Smooth muscle cell (in vitro differentiated cells): ENCODE results near the gene DDA1. TPM values are rescaled to one million over a fixed set of nuclear protein-coding genes. Genes with fewer than 3 reads are reported as not detected.

ENCODE experiments used
- DNase-seq: peaks from one replicate; lab custom pipeline; 2025; ENCODE audit not compliant: unreplicated experiment; lab: John Stamatoyannopoulos, UW
- H2AFZ ChIP-seq: fragments of 200-600 bp; sonication (generic); 2 replicates; pipeline ENCODE4 v1.6.0; 2016; ENCODE audit warnings: antibody characterized with exemption, low read depth, mild to moderate bottlenecking
- H3F3A ChIP-seq: fragments of 200-600 bp; sonication (generic); 2 replicates; pipeline ENCODE4 v1.6.0; 2017; ENCODE audit warnings: antibody characterized with exemption, low read depth
- H3K27ac ChIP-seq: fragments of 200-600 bp; sonication (generic); 2 replicates; pipeline ENCODE4 v1.5.1; 2016; ENCODE audit warnings: low read depth, mild to moderate bottlenecking
- H3K27me3 ChIP-seq: fragments of 200-600 bp; sonication (generic); 2 replicates; pipeline ENCODE4 v1.6.1; 2016; ENCODE audit warnings: low read depth, mild to moderate bottlenecking
- H3K36me3 ChIP-seq: fragments of 200-600 bp; sonication (generic); 2 replicates; pipeline ENCODE4 v1.5.1; 2016; ENCODE audit warnings: low read depth
- H3K4me1 ChIP-seq: fragments of 200-600 bp; sonication (generic); 2 replicates; pipeline ENCODE4 v1.5.1; 2016; ENCODE audit warnings: low read depth
- H3K4me2 ChIP-seq: fragments of 200-600 bp; sonication (generic); 2 replicates; pipeline ENCODE4 v1.6.0; 2016; ENCODE audit warnings: mild to moderate bottlenecking
- H3K4me3 ChIP-seq: fragments of 200-600 bp; sonication (generic); 2 replicates; pipeline ENCODE4 v1.5.1; 2016; ENCODE audit warnings: mild to moderate bottlenecking
- H3K79me2 ChIP-seq: fragments of 200-600 bp; sonication (generic); 2 replicates; pipeline ENCODE4 v1.6.0; 2016; ENCODE audit warnings: low read depth, mild to moderate bottlenecking
- H3K9ac ChIP-seq: fragments of 200-600 bp; sonication (generic); 2 replicates; pipeline ENCODE4 v1.6.0; 2016; ENCODE audit warnings: low read depth
- H3K9me3 ChIP-seq: fragments of 200-600 bp; sonication (generic); replicated peaks from 2 replicates; pipeline ENCODE4 v1.5.1; 2016; ENCODE audit warnings: low read depth
- H4K20me1 ChIP-seq: fragments of 200-600 bp; sonication (generic); 2 replicates; pipeline ENCODE4 v1.6.0; 2016; ENCODE audit warnings: low read depth
- CTCF ChIP-seq: fragments of 200-600 bp; sonication (generic); IDR thresholded peaks from 2 replicates; pipeline ENCODE4 v1.5.1; 2017; ENCODE audit warnings: borderline replicate concordance, mild to moderate bottlenecking, antibody characterized with exemption; ENCODE audit not compliant: insufficient read depth, poor library complexity, severe bottlenecking
- WGBS: methylation state at CpG from one replicate; pipeline ENCODE4 v1.1.7; 2016; ENCODE audit warnings: low lambda C conversion rate; 5-methylcytosine and 5-hydroxymethylcytosine counted together
- polyA plus RNA-seq: library from polyadenylated mRNA; unstranded; fragments of >200 nt; fragmentation: Nextera tagmentation; extraction: Ambion mirVana; gene quantifications from 2 replicates; pipeline ENCODE4 v1.2.1, GENCODE V29; 2016
- total RNA-seq: library from RNA; depleted of rRNA; stranded (reverse); fragments of >200 nt; gene quantifications from 2 replicates; pipeline ENCODE4 v1.2.3, GENCODE V29; 2014

Gene DDA1
- total and polyA plus RNA-seq, 2 experiments from 2014 or later, result 26.5 to 51.8 TPM

GRCh38 chr19:17351815-17352435 lies 42.6 kb downstream of the DDA1 start:
- Histone ChIP-seq H3K36me3 (no peaks in the 10 kb centered on the region), H3K9me3 (no peaks in the 10 kb centered on the region), H2AFZ (no peak overlapping the region), H4K20me1 (no peaks in the 10 kb centered on the region), H3K4me2 (no peak overlapping the region), H3K27me3 (no peaks in the 10 kb centered on the region), H3K4me1 (peaks cover 5% of the 10 kb centered on the region), H3K4me3 (no peak overlapping the region), H3K79me2 (no peaks in the 10 kb centered on the region), H3K9ac (no peak overlapping the region), H3K27ac (no peak overlapping the region), H3F3A (no peaks in the 10 kb centered on the region)
- no peak for TF ChIP-seq CTCF
- WGBS, result 97% methylated on average over 44 of the region's 45 CpGs
- DNase-seq, result no peak

- no peaks in the 10 kb centered on the region for H3K9me3 ChIP-seq
- no peak overlapping the region for H3K4me2 ChIP-seq
- H3K36me3 ChIP-seq, result no peaks in the 10 kb centered on the region
- no peaks in the 10 kb centered on the region for H3F3A ChIP-seq
- H2AFZ ChIP-seq, result no peak overlapping the region
- no peaks in the 10 kb centered on the region for H4K20me1 ChIP-seq
- H3K4me3 ChIP-seq, result no peak overlapping the region
- TF ChIP-seq CTCF, result no peak
- no peaks in the 10 kb centered on the region for H3K27me3 ChIP-seq
- 80% methylated on average over 14 of the region's 14 CpGs for WGBS
- H3K79me2 ChIP-seq, result no peaks in the 10 kb centered on the region
- DNase-seq, result no peak
- H3K27ac ChIP-seq, result no peak overlapping the region
- H3K4me1 ChIP-seq, result peaks cover 5% of the 10 kb centered on the region
- H3K9ac ChIP-seq, result no peak overlapping the region
These were observed 43.4 kb downstream of the DDA1 start for GRCh38 chr19:17352608-17353280.

GRCh38 chr19:17353386-17353785 lies 44.0 kb downstream of the DDA1 start:
- Histone ChIP-seq H2AFZ (no peak overlapping the region), H3K9ac (no peak overlapping the region), H3K9me3 (no peaks in the 10 kb centered on the region)

More at GRCh38 chr19:17353386-17353785, 44.0 kb downstream of the DDA1 start:
- Histone ChIP-seq H3F3A (no peaks in the 10 kb centered on the region), H4K20me1 (no peaks in the 10 kb centered on the region), H3K36me3 (no peaks in the 10 kb centered on the region), H3K4me3 (no peak overlapping the region), H3K27ac (no peak overlapping the region), H3K4me2 (no peak overlapping the region), H3K4me1 (peaks cover 5% of the 10 kb centered on the region), H3K79me2 (no peaks in the 10 kb centered on the region), H3K27me3 (no peaks in the 10 kb centered on the region)
- no peak for DNase-seq
- TF ChIP-seq CTCF, result no peak
- 95% methylated on average over 8 of the region's 8 CpGs for WGBS
